Fibroblast of lung (primary cell): Measurements from ENCODE around the gene TMEM40. TPM values are rescaled to one million over a fixed set of nuclear protein-coding genes. Genes with fewer than 3 reads are reported as not detected.

Experiments used
- DNase-seq, 2 donors: peaks; one replicate each; pipeline versions ENCODE4 v3.0.0 to v3.0.0-alpha.2; 2010; ENCODE audit warnings: low read depth in 2 of 2
- H2AFZ ChIP-seq: 2 replicates; pipeline ENCODE4 v1.5.1; 2012; ENCODE audit warnings: low read length, control low read depth, inconsistent platforms
- H3K27ac ChIP-seq: 2 replicates; pipeline ENCODE4 v1.5.1; 2011; ENCODE audit warnings: low read length, control low read depth; ENCODE audit not compliant: insufficient read depth
- H3K27me3 ChIP-seq: 2 replicates; pipeline ENCODE4 v1.5.1; 2011; ENCODE audit warnings: mild to moderate bottlenecking, low read length; ENCODE audit not compliant: control insufficient read depth, insufficient read depth
- H3K36me3 ChIP-seq: 2 replicates; pipeline ENCODE4 v1.5.1; 2011; ENCODE audit warnings: low read length; ENCODE audit not compliant: control insufficient read depth, insufficient read depth
- H3K4me1 ChIP-seq: 2 replicates; pipeline ENCODE4 v1.5.1; 2011; ENCODE audit warnings: low read length; ENCODE audit not compliant: control insufficient read depth, insufficient read depth; ENCODE audit errors: extremely low read depth
- H3K4me2 ChIP-seq: 2 replicates; pipeline ENCODE4 v1.5.1; 2011; ENCODE audit warnings: low read length, control low read depth; ENCODE audit not compliant: insufficient read depth; ENCODE audit errors: extremely low read depth
- H3K4me3 ChIP-seq, 4 experiments: fragments of 200-600 bp in 1 of 4; sonication (generic) in 1 of 4; replicated peaks in 1 of 4; 2 replicates each; pipeline ENCODE4 v1.5.1; 2011 to 2016; ENCODE audit warnings: low read length in 4 of 4, low read depth in 3 of 4, mild to moderate bottlenecking in 3 of 4, control low read depth in 2 of 4, inconsistent platforms in 1 of 4, mixed read lengths in 1 of 4; ENCODE audit not compliant: insufficient read depth in 1 of 4; ENCODE audit errors: control extremely low read depth in 1 of 4
- H3K79me2 ChIP-seq: 2 replicates; pipeline ENCODE4 v1.5.1; 2012; ENCODE audit warnings: mild to moderate bottlenecking, low read length, inconsistent platforms; ENCODE audit not compliant: control insufficient read depth, insufficient read depth
- H3K9ac ChIP-seq: 2 replicates; pipeline ENCODE4 v1.5.1; 2011; ENCODE audit warnings: mild to moderate bottlenecking, low read length, control low read depth; ENCODE audit not compliant: insufficient read depth
- H3K9me3 ChIP-seq: 2 replicates; pipeline ENCODE4 v1.5.1; 2012; ENCODE audit warnings: low read depth, low read length; ENCODE audit not compliant: control insufficient read depth, insufficient read depth
- H4K20me1 ChIP-seq: 2 replicates; pipeline ENCODE4 v1.5.1; 2011; ENCODE audit warnings: low read length; ENCODE audit not compliant: control insufficient read depth, insufficient read depth; ENCODE audit errors: extremely low read depth
- CTCF ChIP-seq, 2 donors: IDR thresholded peaks in 1 of 2; conservative IDR thresholded peaks in 1 of 2; 1 replicate in 1 of 2; 2 replicates in 1 of 2; pipeline ENCODE4 v1.5.1; 2011 to 2012; ENCODE audit warnings: low read length in 2 of 2, control low read depth in 1 of 2, inconsistent platforms in 1 of 2, low read depth in 1 of 2, mild to moderate bottlenecking in 1 of 2
- EZH2 ChIP-seq: IDR thresholded peaks from 2 replicates; pipeline ENCODE4 v1.5.1; 2012; ENCODE audit warnings: low read length, control low read depth, mild to moderate bottlenecking; ENCODE audit errors: missing control alignments
- polyA plus RNA-seq, 2 donors: library from polyadenylated mRNA; depleted of rRNA in 1 of 2; stranded (reverse) in 1 of 2; unstranded in 1 of 2; fragments of >200 nt; gene quantifications; 2 replicates each; pipeline ENCODE4 v1.2.1, GENCODE V29; 2011 to 2012; ENCODE audit warnings: missing spikeins in 1 of 2
- total RNA-seq: library from RNA; depleted of rRNA; stranded (reverse); fragments of >200 nt; gene quantifications from 2 replicates; pipeline ENCODE4 v1.2.1, GENCODE V29; 2014

Gene TMEM40
- total and polyA plus RNA-seq, 2 donors (not counting 1 experiment from before 2014, with no cell fraction given) = under 0.01 to 0.33 TPM

DNA sequence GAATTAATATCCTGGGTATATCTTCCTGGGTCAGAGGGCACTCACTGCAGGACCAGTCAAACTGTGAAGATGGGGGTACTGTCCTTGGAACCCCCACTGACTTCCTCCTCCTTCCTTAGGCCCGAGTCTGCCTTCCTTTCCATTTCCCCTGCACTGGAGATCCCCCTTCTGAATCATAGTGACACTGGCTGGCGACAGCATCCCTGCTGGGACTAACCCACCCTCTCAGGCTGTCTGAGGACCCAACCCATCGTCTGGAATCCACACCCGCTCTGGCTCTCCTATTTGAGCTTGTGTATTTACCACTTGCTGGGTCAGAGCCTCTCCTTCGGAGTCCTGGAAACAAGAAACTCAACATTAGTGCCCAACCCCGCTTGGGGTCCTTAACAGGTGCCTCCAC lies 21.2 kb downstream of the TMEM40 start:
- H3K27ac ChIP-seq = no peak overlapping the region
- H2AFZ ChIP-seq = no peak overlapping the region
- no peak overlapping the region for H3K4me2 ChIP-seq
- H3K36me3 ChIP-seq = no peaks in the 10 kb centered on the region
- H3K79me2 ChIP-seq = no peaks in the 10 kb centered on the region
- no peak for DNase-seq
- no peaks in the 10 kb centered on the region for H4K20me1 ChIP-seq
- H3K4me1 ChIP-seq = no peaks in the 10 kb centered on the region
- H3K4me3 ChIP-seq = no peak overlapping the region
- no peak for TF ChIP-seq CTCF (conservative IDR thresholded peaks at IDR 0.05 in 1 of 2, IDR thresholded peaks at IDR 0.05 in 1 of 2; ENCODE audit: low read depth in 1 of 2, low read length in 2 of 2)
- no peak for TF ChIP-seq EZH2
- no peak overlapping the region for H3K9ac ChIP-seq
- peaks cover 7% of the 10 kb centered on the region for H3K27me3 ChIP-seq
- H3K9me3 ChIP-seq = no peaks in the 10 kb centered on the region

GRCh38 chr3:12737319-12737718 lies 21.7 kb downstream of the TMEM40 start:
- no peak for DNase-seq
- no peaks in the 10 kb centered on the region for H3K9me3 ChIP-seq
- no peaks in the 10 kb centered on the region for H3K36me3 ChIP-seq
- H3K9ac ChIP-seq = no peak overlapping the region
- H3K27me3 ChIP-seq = peaks cover 7% of the 10 kb centered on the region
- H3K79me2 ChIP-seq = no peaks in the 10 kb centered on the region
- H2AFZ ChIP-seq = no peak overlapping the region
- no peak overlapping the region for H3K4me3 ChIP-seq
- TF ChIP-seq CTCF (conservative IDR thresholded peaks at IDR 0.05 in 1 of 2, IDR thresholded peaks at IDR 0.05 in 1 of 2; ENCODE audit: low read depth in 1 of 2, low read length in 2 of 2) (no peak), EZH2 (no peak)
- H3K4me1 ChIP-seq = no peaks in the 10 kb centered on the region
- no peak overlapping the region for H3K4me2 ChIP-seq
- H3K27ac ChIP-seq = no peak overlapping the region
- no peaks in the 10 kb centered on the region for H4K20me1 ChIP-seq

- Histone ChIP-seq H3K36me3 (no peaks in the 10 kb centered on the region), H3K9me3 (no peaks in the 10 kb centered on the region), H3K4me1 (no peaks in the 10 kb centered on the region), H2AFZ (no peak overlapping the region), H3K4me2 (no peak overlapping the region), H4K20me1 (no peaks in the 10 kb centered on the region), H3K79me2 (no peaks in the 10 kb centered on the region), H3K9ac (no peak overlapping the region), H3K27ac (no peak overlapping the region), H3K27me3 (peaks cover 3% of the 10 kb centered on the region), H3K4me3 (no peak overlapping the region)
- no peak for TF ChIP-seq CTCF (conservative IDR thresholded peaks at IDR 0.05 in 1 of 2, IDR thresholded peaks at IDR 0.05 in 1 of 2; ENCODE audit: low read depth in 1 of 2, low read length in 2 of 2)
- no peak for TF ChIP-seq EZH2
- no peak for DNase-seq
Observed at GRCh38 chr3:12734960-12735359, 24.1 kb downstream of the TMEM40 start.
